Mucosa of gallbladder (tissue), 1 donor: Measurements from ENCODE around the gene RHOA. TPM values are rescaled to one million over a fixed set of nuclear protein-coding genes. Genes with fewer than 3 reads are reported as not detected.
"Not testable (repeated sequence)": the region's sequence is repeated elsewhere in the genome, so short reads cannot be mapped to it uniquely, and the experiment has no call there.

Experiments
- DNase-seq: peaks from one replicate; pipeline ENCODE4 v3.0.0-alpha.2; 2020; ENCODE audit warnings: low spot score
- total RNA-seq: library from RNA; stranded (reverse); gene quantifications from one replicate; pipeline ENCODE4 v1.2.1, GENCODE V29; 2021
- donor health status: DM: no; HTN: no; CAD: no.

The RHOA gene
- total RNA-seq, 1 donor from 2014 or later: 386 TPM

DNA sequence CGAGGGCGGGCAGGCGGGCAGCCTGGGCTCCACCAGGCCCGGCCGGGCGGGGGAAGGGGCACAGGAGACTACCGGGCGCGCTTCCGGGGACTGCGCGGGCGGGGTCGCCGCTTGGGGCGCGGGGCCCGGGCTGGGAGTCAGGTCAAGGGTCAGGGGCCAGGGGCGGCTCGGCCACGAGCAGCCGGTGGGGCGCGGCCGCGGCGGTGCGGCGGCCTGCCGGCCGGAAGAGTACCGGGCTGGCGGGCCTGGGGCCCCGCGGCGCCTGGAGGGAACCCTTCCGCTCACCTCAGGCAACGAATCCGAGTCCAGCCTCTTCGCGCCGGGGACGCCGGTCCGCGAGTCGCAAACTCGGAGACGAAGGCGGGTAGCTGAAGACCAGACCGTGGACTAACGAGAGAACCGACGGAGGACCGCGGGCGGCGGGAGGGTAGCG lies 225 bp downstream of the RHOA start:
- DNase-seq: peak; percentile 35

DNA sequence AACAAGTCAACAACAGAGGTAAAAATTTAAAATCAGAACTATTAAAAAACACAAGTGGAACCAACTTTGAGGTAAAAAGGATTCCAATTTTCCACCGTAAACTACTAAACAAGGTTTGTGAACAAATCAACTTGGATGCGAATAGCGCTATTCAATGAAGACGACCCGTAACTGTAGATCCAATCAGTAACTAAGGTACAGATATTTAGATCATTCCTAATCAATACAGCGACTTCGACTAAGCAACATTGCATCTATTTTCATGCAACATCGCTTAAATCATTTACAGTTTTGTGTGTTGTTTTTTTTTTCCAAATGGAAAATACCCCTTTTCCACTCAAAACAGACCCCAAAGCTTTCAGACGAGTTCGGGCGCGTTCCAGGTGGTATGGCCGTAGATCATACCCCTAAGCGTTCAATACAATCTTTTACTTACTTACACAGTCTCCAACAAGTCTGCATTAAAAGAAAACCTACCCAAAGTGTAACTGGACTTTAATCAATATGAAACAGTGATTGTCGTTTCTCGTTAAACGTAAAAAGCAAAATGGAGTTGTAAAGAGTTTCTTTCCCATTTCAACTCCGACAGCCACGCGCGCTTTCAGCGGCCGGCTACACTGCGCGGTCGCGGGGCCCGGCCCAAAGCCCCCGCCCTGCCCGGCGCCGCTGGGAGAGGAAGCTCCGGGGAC lies 786 bp downstream of the RHOA start:
- DNase-seq: no peak

DNA sequence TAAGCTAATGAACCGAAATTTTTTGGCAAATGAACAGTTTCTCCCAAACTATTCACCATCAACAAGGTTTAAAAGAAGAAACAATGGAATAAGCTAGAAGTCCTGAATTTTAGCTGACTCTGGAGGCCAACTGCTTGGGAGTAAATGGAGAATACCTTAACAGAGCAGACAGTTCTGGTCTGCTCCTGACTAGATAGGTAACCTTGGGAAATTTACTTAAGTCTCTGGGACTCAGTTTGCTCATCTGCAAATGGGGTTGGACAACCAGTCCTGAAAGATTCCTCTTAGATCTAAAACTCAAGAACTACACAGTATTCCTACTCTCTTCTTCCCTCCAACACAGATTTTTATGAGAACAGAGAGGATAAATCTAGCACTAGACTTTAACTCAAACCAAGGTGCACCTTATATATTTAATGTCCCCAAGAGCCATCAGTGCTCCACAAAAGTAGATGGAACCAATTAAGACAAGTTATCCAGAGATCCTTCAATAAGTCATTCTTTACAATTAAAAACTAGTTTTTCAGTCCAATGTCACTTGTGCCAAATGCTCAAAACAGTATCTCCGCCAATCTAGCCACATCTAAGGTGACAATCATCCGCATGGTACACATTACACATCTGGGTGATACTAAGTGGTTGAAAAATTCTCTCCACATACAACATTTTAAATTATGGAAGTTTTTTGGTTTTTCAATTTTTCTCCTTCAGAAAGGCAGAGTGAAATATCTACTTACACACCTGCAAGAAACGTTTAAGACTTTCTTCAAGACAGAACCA lies 1.5 kb downstream of the RHOA start:
- DNase-seq: no peak

DNA sequence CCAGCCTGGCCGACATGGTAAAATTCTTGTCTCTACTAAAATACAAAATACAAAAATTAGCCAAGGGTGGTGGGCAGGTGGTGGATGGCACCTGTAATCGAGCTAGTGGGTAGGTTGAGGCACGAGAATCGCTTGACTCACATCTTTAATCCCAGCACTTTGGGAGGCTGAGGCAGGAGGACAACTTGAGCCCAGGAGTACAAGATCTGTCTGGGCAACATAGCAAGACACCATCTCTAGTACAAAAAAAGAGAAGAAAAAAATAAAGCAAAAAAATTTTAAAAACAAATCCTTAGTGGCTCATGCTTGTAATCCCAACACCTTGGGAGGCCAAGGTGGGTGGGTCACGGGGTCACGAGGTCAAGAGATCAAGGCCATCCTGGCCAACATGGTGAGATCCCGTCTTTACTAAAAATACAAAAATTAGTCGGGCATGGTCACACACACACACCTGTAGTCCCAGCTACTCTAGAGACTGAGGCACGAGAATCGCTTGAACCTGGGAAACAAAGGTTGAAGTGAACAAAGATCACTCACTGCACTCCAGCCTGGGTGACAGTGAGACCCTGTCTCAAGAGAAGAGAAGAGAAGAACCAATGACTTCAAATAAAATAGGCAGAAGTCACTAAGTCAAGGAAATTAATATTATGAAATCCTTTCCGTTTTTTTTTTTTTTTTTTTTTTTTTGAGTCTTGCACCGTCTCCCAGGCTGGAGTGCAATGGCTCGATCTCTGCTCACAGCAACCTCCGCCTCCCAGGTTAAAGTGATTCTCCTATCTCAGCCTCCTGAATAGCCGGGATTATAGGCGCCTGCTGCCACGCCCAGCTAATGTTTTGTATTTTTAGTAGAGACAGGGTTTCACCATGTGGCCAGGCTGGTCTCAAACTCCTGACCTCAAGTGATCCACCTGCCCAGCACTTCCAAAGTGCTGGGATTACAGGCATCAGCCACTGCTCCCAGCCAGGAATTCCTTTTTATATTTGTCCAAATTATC lies 4.9 kb downstream of the RHOA start:
- no peak for DNase-seq

DNA sequence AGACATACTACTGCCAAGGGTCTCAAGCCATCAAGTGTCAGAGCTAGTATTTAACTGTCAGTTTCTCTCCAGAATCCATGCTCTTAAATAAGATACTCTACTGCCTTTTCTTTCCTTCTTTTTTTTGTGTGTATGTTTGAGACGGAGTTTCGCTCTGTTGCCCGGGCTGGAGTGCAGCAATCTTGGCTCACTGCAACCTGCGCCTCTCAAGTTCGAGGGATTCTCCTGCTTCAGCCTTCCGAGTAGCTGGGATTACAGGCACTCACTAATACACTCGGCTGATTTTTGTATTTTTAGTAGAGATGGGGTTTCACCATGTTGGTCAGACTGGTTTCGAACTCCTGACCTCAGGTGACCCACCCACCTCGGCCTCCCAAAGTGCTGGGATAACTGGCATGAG lies 6.2 kb downstream of the RHOA start:
- DNase-seq: not testable (repeated sequence)

DNA sequence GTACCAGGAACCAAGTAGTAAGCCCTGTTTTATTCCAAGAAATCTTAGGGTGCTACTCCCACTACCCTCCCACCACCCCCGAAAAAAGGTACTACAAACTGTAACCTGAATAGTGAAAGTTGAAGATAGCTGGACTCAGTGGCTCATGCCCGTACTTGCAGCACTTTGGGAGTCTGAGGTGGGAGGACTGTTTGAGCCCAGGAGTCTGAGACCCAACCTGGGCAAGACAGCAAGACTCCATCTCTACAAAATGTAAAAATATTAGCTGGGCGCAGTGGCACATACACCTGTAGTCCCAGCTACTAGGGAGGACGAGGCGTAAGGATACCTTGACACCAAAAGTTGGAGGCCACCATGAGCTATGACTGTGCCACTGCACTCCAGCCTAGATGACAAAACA lies 7.9 kb downstream of the RHOA start:
- DNase-seq: no peak

DNA sequence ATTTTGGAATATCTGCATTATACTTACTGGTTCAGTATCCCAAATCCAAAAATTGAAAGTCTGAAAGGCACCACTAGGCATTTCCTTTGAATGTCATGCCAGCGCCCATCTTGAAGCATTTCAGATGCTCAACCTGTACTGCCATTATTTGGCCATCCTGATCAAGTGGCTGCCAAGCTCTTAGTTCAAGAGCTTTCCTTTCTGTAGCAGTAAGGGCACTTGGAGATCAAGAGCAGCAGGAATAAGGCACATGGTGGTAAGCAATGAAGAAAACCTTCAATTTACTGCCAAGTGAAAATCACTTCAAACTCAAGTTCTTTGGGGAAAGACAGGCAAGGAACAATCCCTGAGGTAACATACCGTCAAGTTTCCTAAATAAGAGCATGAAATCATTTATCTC lies 10.0 kb downstream of the RHOA start:
- DNase-seq: no peak

DNA sequence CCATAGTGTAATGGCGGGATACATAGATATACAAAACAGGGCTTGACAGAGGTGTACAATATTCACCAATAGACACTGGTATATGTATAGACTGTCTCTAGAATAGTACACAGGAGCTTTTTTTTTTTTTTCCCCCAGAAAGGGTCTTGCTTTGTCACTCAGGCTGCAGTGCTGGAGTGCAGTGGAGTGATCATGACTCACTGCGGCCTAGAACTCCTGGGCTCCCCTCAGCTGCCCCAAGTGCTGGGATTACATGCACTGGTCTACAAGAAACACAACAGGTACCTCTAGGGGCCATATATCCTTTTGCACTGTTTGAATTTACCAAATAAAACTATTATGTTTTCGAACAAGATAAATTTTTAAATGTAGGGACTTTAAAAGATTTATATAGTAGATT lies 12.3 kb downstream of the RHOA start:
- no peak for DNase-seq

DNA sequence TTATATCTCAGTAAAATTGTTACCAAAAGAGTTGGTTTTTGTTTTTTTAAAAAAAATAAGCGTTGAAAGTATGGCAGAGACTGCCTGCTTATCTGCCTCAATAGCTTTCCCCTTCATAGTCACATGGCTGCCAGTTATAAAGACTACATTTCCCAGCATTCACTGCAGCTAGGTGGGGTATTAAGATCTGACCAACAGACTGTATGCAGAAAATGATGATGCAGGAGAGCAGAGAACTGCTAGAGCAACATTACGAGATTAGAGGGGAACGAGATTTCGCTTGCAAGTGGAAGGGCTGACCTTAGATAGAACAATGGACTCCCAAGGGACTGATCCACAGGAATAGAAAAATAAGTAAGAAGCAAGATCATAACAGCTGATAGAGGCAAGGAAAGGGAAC lies 14.3 kb downstream of the RHOA start:
- no peak for DNase-seq

DNA sequence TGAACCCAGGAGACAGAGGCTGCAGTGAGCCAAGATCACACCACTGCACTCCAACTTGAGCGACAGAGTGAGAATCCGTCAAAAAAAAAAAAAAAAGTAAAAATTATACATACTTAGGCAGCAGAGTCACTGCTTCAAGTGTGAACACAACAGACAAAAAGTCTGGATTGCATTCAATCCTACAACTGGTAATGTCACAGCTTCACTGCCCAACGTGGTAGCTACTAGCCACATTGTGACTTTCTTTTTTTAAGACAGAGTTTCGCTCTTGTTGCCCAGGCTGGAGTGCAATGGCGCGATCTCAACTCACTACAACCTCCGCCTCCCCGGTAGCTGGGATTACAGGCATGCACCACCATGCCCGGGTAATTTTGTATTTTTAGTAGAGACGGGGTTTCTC lies 20.5 kb downstream of the RHOA start:
- not testable (repeated sequence) for DNase-seq

DNA sequence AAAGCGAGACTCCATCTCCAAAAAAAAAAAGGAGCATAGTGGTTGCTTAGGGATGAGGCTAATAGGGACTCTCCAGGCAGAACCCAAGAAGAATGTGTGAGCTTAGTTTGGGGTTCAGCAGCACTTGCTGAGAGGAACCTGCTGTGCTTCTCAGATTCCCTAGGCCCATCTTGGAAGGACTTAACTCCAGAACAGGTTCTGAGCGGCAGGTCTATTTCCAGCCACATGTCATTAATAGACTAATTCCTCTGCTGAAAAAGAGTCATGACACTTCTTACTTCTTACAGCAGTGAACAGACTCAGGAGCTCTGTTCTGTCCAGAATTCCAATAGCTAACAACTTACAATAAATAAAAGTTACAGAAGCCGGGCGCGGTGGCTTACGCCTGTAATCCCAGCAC lies 22.5 kb downstream of the RHOA start:
- no peak for DNase-seq

DNA sequence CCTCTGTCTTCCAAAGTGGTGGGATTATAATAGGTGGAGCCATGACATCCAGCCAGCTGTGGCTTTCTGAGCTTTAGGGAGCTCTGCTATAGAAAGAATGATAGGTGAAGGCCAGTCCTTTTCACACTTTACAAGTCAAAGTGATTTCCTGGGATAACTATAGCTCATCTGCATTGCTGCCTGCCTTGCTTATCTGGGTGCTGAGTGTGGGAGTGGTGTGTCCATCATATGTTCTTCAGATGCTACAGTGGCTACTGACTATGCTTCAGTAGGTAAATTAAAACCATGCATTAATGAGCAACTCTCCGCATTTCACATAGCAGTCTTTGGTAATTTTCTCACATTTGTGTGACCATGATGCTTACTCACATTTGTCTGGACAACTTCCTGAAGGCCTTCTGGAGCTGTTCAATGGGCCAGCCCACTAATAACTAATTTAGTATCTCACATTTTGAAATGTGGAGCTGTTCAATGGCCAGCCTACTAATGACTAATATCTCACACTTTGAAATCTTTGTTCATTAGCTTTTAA lies 23.4 kb downstream of the RHOA start:
- DNase-seq: no peak

DNA sequence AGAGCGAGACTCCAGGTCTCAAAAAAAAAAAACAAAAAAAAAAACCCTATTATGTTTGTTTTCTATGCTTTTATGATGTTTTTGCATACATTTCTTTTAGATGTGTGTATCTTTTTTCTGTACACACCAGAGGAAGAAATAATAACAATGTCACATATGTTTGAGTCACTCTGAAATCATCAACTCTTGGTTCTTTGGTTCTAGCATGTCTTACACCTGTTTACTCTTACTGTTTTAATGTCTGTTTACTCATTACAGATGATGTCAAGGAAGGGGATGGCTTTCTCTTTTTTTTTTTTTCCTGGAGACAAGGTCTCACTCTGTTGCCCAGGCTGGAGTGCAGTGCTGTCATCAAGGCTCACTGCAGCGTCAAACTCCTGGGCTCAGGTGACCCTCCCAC lies 24.1 kb downstream of the RHOA start:
- DNase-seq: no peak

DNA sequence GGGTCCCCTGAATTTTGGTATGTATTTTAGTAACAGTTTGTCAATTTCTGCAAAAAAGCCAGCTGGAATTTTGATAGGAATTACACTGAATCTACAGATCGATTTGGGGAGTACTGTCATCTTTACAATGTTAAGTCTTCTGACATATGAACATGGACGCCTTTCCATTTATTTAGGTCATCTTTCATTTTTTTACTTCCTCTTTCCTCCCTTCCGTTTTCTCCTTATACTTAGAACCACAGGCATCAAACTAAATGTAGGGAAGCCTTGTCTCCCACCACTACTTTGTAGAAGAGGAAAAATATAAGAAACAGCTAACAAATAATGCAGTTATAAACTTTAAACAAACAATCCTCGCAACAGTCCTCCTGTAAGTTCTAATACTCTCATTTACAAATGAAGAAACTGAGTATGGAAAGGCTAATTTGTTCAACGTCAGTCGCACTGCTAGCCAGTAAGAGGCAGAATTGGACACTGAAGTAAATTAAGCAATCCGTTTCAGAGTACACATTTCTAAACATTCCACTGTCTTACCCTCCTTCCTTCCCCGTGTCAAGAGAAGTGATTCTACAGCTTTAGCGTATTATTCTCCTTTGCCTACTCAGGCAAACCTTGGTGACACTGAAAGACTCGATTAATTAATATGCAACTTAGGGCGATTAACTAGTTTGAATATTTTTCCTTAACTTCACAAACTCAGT lies 25.6 kb downstream of the RHOA start:
- DNase-seq: no peak

DNA sequence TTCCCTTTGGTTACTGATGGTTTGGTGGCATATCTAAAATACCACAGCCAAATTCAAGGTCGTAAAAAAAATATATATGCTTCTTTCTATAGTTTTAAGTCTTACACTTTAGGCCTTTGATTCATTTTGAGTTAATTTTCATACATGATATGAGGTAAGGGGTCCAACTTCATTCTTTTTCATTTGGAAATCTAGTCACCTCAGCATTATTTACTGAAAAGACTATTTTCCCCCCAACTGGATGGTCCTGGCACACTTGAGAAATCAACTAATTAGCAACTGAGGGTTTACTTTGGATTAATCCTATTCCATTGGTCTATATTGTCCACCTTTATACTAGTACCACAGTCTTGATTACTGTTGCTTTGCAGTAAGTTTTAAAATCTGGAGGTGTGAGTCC lies 26.2 kb downstream of the RHOA start:
- no peak for DNase-seq

DNA sequence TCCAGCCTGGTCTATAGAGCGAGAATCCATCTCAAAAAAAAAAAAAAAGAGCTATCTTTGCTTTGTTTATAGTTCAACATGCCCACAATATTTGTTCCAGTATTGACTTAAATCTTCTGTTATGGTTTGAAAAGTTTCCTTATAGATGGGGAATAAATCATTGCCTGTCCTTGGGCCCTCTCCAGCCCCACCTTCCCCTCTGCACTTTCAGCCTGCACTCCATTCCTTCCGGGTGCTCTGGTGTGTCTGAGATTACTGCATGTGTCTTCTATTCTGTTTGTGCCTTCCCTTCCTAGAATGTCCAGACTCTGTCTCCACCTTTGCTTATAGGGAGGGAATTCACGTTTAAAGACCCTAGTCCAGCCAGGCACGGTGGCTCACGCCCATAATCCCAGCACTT lies 28.4 kb downstream of the RHOA start:
- DNase-seq: no peak

DNA sequence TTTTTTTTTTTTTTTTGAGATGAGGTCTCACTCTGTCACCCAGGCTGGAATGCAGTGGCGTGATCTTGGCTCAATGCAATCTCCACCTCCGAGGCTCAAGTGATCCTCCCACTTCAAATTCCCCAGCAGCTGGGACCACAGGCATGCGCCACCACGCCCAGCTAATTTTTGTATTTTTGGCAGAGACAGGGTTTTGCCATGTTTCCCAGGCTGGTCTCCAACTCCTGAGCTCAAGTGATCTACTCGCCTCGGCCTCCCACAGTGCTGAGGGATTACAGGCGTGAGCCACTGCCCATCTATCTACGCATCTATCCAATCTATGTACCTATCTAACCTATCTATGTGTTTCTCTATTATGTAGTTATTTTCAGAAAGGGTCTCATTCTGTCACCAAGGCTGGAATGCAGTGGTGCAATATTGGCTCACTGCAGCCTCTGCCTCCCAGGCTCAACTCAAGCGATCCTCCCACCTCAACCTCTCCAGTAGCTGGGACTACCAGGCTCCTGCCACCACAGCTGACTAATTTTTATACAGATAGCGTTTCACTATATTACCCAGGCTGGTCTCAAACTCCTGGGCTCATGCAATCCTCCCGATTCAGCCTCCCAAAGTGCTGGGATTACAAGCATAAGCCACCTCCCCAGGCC lies 33.4 kb downstream of the RHOA start:
- DNase-seq: peak; percentile 14

DNA sequence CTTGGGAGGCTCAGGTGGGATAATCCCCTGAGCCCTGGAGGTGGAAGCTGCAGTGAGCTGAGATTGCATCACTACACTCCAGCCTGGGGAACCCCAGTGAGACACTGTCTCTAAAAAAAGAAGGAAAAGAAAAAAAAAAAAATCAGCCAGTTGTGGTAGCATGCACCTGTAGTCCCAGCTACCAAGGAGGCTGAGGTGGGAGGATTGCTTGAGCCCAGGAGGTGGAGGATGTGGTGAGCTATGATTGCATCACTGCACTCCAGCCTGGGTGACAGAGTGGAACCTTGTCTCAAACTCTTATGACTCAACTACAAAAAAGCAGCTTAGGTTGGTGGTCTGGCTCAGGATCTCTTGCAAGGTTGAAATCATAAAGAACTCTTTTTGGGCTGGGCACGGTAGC lies 34.3 kb downstream of the RHOA start:
- no peak for DNase-seq

DNA sequence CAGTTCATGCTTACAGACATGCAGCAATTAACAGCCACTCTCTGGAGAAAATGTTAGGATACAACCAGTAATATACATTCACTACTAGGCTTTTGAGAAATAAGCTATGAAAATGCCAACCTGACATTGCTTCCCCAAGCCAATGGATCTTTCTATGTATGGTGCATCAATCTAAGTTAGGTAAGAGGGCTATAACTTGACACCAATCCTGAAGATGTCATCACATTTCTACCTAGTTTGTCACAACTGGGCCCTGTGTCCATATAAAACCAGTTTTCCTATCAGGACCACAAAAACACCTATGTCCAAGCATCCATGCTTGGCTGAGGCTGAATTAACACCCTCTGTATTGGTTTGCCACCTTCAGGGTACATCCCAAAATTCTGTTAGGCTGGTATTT lies 39.8 kb downstream of the RHOA start:
- DNase-seq: no peak

DNA sequence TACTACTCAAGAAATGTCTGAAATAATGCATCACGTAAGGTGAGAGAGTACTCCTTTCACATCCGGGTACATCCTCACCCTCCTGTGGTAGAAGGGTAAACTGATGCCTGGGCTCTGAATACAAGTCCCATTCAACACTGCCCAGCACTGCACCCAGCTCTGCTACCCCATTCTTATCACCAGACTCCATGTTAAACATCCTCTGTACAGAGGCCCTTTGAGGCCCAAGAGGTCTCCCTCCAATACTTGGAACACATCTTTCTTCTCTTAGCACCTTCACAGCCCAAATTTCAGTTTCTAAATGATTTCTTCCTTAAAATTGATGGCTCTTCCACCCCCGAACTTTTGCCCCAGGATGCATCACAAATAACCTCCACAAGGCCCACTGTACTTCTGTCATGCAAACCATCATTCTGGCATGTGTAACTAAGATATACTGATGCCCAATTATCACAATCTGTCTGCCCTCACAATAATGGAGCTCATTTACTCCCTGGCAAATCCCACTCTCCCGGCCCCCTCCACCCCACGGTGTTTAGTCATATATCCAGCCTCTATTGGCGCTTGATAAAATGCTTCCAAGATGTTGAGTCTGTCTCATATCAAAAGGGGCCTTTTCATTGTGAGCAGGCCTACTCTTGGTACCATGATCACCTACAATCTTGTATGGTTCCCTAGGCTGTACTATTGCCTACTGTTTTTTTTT lies 41.0 kb downstream of the RHOA start:
- DNase-seq: no peak
